ENCODE measurements around the gene EGFR. TPM values are rescaled to one million over a fixed set of nuclear protein-coding genes. Genes with fewer than 3 reads are reported as not detected.
A peak's percentile ranks its signal among the peaks of the same experiment; 100 is the strongest.

The EGFR gene
- total RNA-seq, 4 donors from 2014 or later, result 36.4 to 73.6 (median 38.7) TPM

- H3K4me3 ChIP-seq, result no peak overlapping the region
- H3K27me3 ChIP-seq, result no peaks in the 10 kb centered on the region
- TF ChIP-seq POLR2A (IDR thresholded peaks at IDR 0.05), result no peak
- no peak for TF ChIP-seq CTCF (IDR thresholded peaks at IDR 0.05)
- H3K9me3 ChIP-seq, result no peaks in the 10 kb centered on the region
- no peaks in the 10 kb centered on the region for H3K36me3 ChIP-seq
- DNase-seq, result no peak
- H3K27ac ChIP-seq, result peak overlapping the region; percentile 24 to 46
- intact Hi-C loops (cut with DNase I; ENCODE audit: low total_unique reads), result no loop called here
- H3K4me1 ChIP-seq, result peaks cover 0 to 18% of the 10 kb centered on the region in 2 donors
Observed at GRCh38 chr7:55061726-55062499, 43.1 kb downstream of the EGFR start.

GRCh38 chr7:55063061-55063460 lies 44.2 kb downstream of the EGFR start:
- no peak for TF ChIP-seq POLR2A (IDR thresholded peaks at IDR 0.05)
- no peak for TF ChIP-seq CTCF (IDR thresholded peaks at IDR 0.05)
- no peak for DNase-seq
- no peak overlapping the region for H3K4me3 ChIP-seq
- peak overlapping the region; percentile 41 to 86 for H3K27ac ChIP-seq
- no peaks in the 10 kb centered on the region for H3K36me3 ChIP-seq
- H3K4me1 ChIP-seq, result peaks cover 0 to 18% of the 10 kb centered on the region in 2 donors
- intact Hi-C loops (cut with DNase I; ENCODE audit: low total_unique reads), result no loop called here
- no peaks in the 10 kb centered on the region for H3K27me3 ChIP-seq
- H3K9me3 ChIP-seq, result no peaks in the 10 kb centered on the region

GRCh38 chr7:55063633-55064032 lies 44.8 kb downstream of the EGFR start:
- no peaks in the 10 kb centered on the region for H3K9me3 ChIP-seq
- peak overlapping the region; percentile 41 to 86 for H3K27ac ChIP-seq
- H3K4me3 ChIP-seq, result no peak overlapping the region
- intact Hi-C loops (cut with DNase I; ENCODE audit: low total_unique reads), result no loop called here
- no peaks in the 10 kb centered on the region for H3K27me3 ChIP-seq
- H3K36me3 ChIP-seq, result no peaks in the 10 kb centered on the region
- no peak for DNase-seq
- peaks cover 0 to 18% of the 10 kb centered on the region in 2 donors for H3K4me1 ChIP-seq
- TF ChIP-seq CTCF (IDR thresholded peaks at IDR 0.05) (no peak), POLR2A (IDR thresholded peaks at IDR 0.05) (no peak)

GRCh38 chr7:55065079-55065478 lies 46.3 kb downstream of the EGFR start:
- H3K4me1 ChIP-seq, result peaks cover 0 to 18% of the 10 kb centered on the region in 2 donors
- H3K27me3 ChIP-seq, result no peaks in the 10 kb centered on the region
- H3K27ac ChIP-seq, result peak overlapping the region; percentile 81 to 86
- no peaks in the 10 kb centered on the region for H3K9me3 ChIP-seq
- H3K36me3 ChIP-seq, result no peaks in the 10 kb centered on the region
- intact Hi-C loops (cut with DNase I; ENCODE audit: low total_unique reads), result no loop called here
- peak; percentile 70 to 85 for DNase-seq
- TF ChIP-seq POLR2A (IDR thresholded peaks at IDR 0.05) (no peak), CTCF (IDR thresholded peaks at IDR 0.05) (no peak)
- H3K4me3 ChIP-seq, result no peak overlapping the region

- Histone ChIP-seq H3K4me1 (peaks cover 0 to 18% of the 10 kb centered on the region in 2 donors), H3K27ac (peak overlapping the region; percentile 81 to 86), H3K36me3 (no peaks in the 10 kb centered on the region), H3K4me3 (no peak overlapping the region), H3K9me3 (no peaks in the 10 kb centered on the region), H3K27me3 (no peaks in the 10 kb centered on the region)
- intact Hi-C loops (cut with DNase I; ENCODE audit: low total_unique reads), result no loop called here
- TF ChIP-seq POLR2A (IDR thresholded peaks at IDR 0.05), result no peak
- peak in 1 of 4 experiments; percentile 6 for TF ChIP-seq CTCF (IDR thresholded peaks at IDR 0.05)
- peak in 1 of 2 donors; percentile 48 for DNase-seq
Observed at GRCh38 chr7:55065511-55066229, 46.9 kb downstream of the EGFR start.

Measured in uterus (tissue), 4 donors.